GM19023 (cell line): Measurements from ENCODE around the gene RAMACL.
A peak's percentile ranks its signal among the peaks of the same experiment; 100 is the strongest.
"Not testable (repeated sequence)": the region's sequence is repeated elsewhere in the genome, so short reads cannot be mapped to it uniquely, and the experiment has no call there.

Experiments used
- ATAC-seq: cut with Tn5 transposase; IDR thresholded peaks from one replicate; pipeline ENCODE4 v1.9.1; 2021; ENCODE audit warnings: mild to moderate bottlenecking, moderate library complexity; ENCODE audit not compliant: unreplicated experiment

The RAMACL gene

GRCh38 chr6:166597711-166598440, 11.4 kb upstream of the RAMACL start:
- no peak for ATAC-seq

GRCh38 chr6:166596776-166597507, 10.5 kb upstream of the RAMACL start:
- ATAC-seq, result no peak

GRCh38 chr6:166595949-166596348, 9.5 kb upstream of the RAMACL start:
- no peak for ATAC-seq

- ATAC-seq, result no peak
These were observed 8.7 kb upstream of the RAMACL start for GRCh38 chr6:166595061-166595780.

DNA sequence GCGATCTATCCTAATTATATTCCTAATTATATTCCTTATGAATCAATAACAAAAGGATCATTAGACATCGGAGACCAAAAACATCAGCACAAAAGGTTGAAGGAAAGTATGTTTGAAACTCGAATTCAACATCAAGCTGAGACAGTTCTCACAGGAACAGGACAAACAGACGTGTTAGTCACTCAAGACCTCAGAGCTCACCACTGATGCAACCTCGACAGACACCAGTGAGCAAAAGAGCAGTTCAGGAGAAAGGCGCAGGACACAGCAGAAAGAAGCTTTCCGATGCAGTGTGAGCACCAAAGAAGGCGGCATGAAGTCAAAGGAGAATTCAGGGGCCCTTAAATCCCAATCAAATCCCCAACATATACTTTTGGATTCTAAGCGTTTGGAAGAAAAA, 6.3 kb upstream of the RAMACL start:
- ATAC-seq, result no peak

DNA sequence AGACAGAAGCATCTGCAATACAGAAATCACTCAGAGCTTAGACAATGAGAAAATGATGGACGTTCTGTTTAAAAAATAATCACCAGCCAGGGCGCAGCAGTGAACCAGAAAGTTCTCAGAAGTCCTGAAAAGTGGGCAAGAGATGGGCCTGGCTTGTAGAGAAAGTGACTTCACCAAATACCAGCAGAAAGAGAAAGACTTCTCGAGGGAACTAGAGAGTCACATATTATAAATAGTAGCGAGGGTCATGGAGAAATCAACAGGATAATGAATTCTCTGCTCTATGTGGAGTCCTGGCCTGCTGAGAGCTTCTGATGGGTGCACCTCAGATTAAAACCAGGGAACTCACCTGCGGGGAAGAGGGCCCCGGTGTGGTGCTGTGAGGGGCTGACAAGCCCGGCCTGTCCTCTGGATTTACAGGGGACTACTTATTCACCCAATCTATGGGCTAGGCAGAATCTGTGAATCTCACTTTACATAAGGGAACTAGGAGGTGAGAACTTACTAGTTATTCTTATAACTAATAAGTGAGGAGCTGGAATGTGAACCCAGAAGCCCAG, 5.6 kb upstream of the RAMACL start:
- ATAC-seq, result no peak

- no peak for ATAC-seq
These were observed 4.5 kb upstream of the RAMACL start for GRCh38 chr6:166591026-166591425.

- ATAC-seq, result no peak
These were observed 3.5 kb upstream of the RAMACL start for GRCh38 chr6:166589786-166590574.

GRCh38 chr6:166589337-166589731, 2.9 kb upstream of the RAMACL start:
- ATAC-seq, result no peak

DNA sequence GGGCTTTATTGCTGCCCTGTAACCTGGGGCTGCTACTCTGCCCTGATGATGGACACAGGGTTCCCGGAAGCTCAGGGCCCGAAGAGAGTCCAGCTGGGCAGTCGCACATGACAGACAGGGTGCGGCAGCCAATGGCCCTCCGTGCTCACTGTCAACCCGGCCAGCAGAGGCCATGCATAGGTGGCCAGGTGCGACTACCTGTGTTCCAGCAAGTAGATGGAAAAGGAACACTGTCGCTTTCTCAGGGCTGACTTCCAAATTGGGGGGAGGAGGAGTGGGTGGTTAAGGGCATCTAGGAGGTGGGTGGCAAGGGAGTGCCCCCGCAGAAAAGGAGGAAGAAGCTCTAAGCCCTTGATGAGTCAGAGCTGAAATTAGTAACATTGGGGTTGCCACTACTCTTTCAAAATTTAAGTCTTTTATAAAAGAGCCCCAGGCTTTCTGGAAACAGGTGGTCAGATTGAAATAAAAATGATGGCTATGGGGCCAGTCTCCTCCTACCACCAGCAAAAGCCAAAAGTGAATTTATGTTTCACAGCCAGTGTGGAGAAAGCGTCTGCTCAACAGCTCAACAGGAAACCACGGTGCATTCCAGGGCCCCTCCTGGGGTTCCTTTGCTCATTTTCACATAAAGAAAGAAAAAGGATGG, 2.3 kb upstream of the RAMACL start:
- peak; percentile 32 for ATAC-seq

GRCh38 chr6:166587631-166588413, 1.3 kb upstream of the RAMACL start:
- ATAC-seq, result peak; percentile 80

- ATAC-seq, result no peak
These were observed 1.5 kb downstream of the RAMACL start for GRCh38 chr6:166584853-166585429.

- no peak for ATAC-seq
These were observed 2.3 kb downstream of the RAMACL start for GRCh38 chr6:166584155-166584554.

GRCh38 chr6:166583230-166583965, 3.1 kb downstream of the RAMACL start:
- no peak for ATAC-seq

- ATAC-seq, result no peak
These were observed 4.2 kb downstream of the RAMACL start for GRCh38 chr6:166582258-166582657.

- not testable (repeated sequence) for ATAC-seq
These were observed 4.7 kb downstream of the RAMACL start for GRCh38 chr6:166581801-166582200.

- no peak for ATAC-seq
These were observed 5.4 kb downstream of the RAMACL start for GRCh38 chr6:166581091-166581511.
